Measurements from ENCODE around the gene CRYBB3.
"Not testable (repeated sequence)": the region's sequence is repeated elsewhere in the genome, so short reads cannot be mapped to it uniquely, and the experiment has no call there.

Gene CRYBB3

DNA sequence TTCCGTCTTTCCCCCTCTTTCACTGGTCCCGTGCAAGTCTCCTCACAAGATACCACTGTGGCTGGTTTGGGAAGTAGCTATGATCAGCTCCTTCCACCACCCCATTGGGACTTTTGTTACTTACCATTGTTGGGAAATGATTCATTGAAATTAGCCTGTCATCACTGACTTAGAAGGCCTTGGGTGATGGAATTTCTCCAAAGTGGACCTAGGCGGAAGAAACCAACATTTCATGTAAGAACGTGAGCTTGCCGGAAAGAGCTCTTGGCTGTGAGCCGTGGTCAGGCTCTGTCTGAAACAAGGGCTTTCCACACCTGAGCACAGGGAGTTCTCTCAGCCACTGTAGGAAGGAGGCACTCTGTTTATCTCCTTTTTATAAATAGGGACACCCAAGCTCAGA is 23.5 kb upstream of the CRYBB3 start:
- DNase-seq, result no peak

DNA sequence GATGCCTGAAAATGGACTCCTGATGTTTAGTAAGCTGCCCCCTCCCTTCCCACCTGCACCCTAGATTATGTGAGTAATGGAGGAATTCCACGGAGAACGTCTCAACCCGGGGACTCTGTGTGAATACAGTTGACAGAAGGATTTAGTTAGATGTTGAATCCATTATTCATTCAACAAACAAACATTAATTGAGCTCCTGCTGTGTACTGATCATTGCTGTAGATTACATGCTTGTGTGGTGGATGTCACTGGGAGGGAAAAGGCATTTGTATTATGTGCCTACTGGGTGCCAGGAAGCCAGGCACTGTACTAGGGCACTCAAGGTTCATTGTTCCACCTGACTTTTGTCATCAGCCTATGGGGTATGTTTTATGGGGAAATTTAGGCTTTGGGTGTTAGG is 22.9 kb upstream of the CRYBB3 start:
- DNase-seq, result no peak

DNA sequence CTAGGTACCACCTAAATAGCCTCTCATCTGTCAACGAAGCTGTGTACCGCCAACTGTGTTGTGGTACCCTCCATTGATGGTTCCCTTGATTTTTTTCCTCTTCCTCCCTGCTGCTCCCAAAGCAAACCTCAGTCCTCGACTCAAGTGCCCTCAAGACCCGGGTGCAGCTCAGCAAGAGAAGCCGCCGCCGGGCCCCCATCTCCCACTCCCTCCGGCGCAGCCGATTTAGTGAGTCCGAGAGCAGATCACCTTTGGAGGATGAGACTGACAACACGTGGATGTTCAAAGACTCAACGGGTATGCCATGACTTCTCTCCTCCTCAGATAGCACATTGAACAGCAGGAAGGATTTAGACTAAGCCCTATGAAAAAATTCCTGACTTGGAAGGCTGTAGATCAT is 22.4 kb upstream of the CRYBB3 start:
- no peak for DNase-seq

- DNase-seq, result no peak
These were observed 21.8 kb upstream of the CRYBB3 start for GRCh38 chr22:25177895-25178294.

DNA sequence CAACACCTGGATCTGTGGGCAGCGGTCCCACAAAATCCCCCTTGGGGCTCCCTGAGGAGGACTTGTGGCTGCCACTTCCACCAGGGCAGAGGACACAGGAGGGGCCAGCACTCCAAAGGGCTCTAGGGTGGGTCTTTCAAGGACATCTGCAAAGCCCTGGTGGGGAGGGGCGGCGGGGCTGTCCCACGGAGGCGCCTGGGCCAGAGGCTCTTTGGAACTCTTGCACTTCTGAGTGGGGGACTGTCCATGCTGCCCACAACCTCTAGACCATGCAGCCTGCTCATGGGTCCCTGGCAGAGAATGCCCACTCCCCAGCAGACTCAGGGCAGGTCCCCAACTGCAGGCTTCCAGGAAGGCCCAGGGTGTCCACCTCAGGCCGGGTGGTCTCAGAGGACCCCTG is 21.3 kb upstream of the CRYBB3 start:
- not testable (repeated sequence) for DNase-seq

- DNase-seq, result not testable (repeated sequence)
These were observed 20.6 kb upstream of the CRYBB3 start for GRCh38 chr22:25178869-25179631.

- no peak for DNase-seq
These were observed 17.2 kb upstream of the CRYBB3 start for GRCh38 chr22:25182131-25183110.

- no peak for DNase-seq
These were observed 15.6 kb upstream of the CRYBB3 start for GRCh38 chr22:25183949-25184619.

DNA sequence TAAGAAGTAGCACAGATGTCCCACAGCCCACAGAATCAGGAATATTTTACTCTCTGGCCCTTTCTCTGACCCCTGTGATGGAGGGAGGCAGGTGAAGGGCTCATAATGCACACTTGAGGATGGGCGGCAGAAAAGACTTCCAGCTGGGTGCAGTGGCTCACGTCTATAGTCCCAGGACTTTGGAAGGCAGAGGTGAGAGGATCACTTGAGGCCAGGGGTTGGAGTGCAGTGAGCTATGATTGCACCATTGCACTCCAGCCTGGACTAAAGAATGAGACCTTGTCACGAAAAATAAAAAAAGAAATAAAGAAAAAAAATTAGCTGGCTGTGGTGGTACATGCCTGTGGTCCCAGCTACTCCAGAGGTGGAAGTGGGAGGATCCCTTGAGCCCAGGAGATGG is 13.5 kb upstream of the CRYBB3 start:
- no peak for DNase-seq

GRCh38 chr22:25187469-25187868 is 12.2 kb upstream of the CRYBB3 start:
- no peak for DNase-seq

- DNase-seq, result no peak
These were observed 7.3 kb upstream of the CRYBB3 start for GRCh38 chr22:25192406-25192805.

GRCh38 chr22:25193130-25193529 is 6.5 kb upstream of the CRYBB3 start:
- DNase-seq, result no peak

- DNase-seq, result no peak
These were observed 6.1 kb upstream of the CRYBB3 start for GRCh38 chr22:25193548-25193947.

DNA sequence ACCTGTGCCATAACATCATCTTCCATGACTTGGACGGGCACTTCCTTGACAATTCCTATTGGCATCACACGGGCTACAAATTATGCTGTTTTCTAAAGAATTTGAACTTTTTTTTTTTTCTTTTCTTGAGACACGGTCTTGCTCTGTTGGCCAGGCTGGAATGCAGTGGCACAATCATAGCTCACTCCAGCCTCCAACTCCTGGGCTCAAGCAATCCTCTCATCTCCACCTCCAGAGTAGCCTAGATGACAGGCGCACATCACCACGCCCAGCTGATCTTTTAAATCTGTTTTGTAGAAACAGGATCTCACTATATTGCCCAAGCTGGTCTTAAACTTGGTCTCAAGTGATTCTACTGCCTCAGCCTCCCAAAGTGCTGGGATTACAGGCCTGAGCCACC is 3.3 kb upstream of the CRYBB3 start:
- no peak for DNase-seq

GRCh38 chr22:25197340-25197739 is 2.3 kb upstream of the CRYBB3 start:
- no peak for DNase-seq

- no peak for DNase-seq
These were observed 1.3 kb downstream of the CRYBB3 start for GRCh38 chr22:25200967-25201366.

DNA sequence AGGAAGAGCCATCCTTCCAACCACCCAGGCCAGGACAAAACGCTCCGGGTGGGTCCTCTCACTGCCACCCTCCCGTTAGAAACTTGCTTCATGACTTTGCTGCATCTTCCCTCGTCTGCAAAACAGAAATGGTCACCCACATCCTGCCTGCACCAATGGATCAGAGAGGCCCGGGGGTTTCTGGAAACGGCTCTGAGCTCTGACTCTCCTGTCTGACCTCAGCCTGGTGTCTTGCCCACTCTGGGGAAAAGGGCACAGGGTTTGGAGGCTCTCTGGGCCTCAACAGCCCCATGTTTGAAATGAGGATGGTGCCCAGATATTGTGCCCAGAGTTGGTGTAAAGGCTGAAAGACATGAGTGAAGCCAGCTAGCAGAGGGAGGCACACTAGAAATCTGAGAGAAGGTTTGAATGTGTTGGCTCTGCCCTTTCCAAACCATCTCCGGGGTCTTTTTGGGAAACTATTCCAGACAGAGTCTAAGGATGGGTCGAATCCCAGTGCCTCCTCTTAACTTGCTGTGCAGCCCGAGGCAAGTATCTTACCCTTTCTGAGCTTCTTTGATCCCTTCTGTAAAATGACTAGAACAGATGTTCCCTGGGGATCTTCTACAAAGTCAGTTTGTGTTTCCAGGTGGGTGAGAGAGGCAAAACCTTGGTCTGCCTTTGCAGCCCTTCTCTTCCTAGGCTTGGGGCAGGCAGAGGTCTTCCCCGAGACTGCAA is 2.1 kb downstream of the CRYBB3 start:
- DNase-seq, result no peak

- DNase-seq, result peak; percentile 2 to 49 (median 12)
These were observed 2.7 kb downstream of the CRYBB3 start for GRCh38 chr22:25202290-25202921.

DNA sequence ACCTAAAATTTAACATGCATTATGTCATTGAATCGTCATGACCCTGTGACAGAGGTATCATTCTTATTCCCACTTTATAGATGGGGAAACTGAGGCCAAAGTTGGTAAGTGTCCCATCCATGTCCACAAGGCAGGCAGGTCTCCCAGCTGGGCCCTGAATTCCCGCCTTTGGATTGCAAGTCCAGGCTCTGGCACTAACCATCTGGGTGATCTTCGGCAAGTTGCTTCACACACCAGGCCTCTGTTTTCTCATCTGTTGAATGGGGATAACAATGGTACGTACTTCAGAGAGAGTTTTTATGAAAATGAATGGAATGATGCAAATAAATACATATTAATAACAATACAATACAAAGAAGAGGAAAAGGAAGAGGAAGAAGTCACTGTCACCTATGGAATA is 3.4 kb downstream of the CRYBB3 start:
- DNase-seq, result no peak

- not testable (repeated sequence) for DNase-seq
These were observed 4.9 kb downstream of the CRYBB3 start for GRCh38 chr22:25204547-25204946.

GRCh38 chr22:25205847-25206246 is 6.2 kb downstream of the CRYBB3 start:
- DNase-seq, result no peak

- no peak for DNase-seq
These were observed 7.3 kb downstream of the CRYBB3 start for GRCh38 chr22:25206998-25207397.

All from stimulated activated naive CD4-positive, alpha-beta T cell (primary cell).